Measurements from ENCODE around the gene SLC32A1.

SLC32A1 gene

GRCh38 chr20:38774167-38774566 lies 49.9 kb downstream of the SLC32A1 start:
- no peak overlapping the region for H3K4me3 ChIP-seq (ENCODE audit: low read length)
- no peak for TF ChIP-seq ZNF274 (IDR thresholded peaks at IDR 0.05; ENCODE audit: low read depth, low read length)

GRCh38 chr20:38776363-38776762 lies 52.1 kb downstream of the SLC32A1 start:
- TF ChIP-seq ZNF274 (IDR thresholded peaks at IDR 0.05; ENCODE audit: low read depth, low read length): no peak
- H3K4me3 ChIP-seq (ENCODE audit: low read length): no peak overlapping the region
